ENCODE results near the gene FHDC1.
A peak's percentile ranks its signal among the peaks of the same experiment; 100 is the strongest.
"Not testable (repeated sequence)": the region's sequence is repeated elsewhere in the genome, so short reads cannot be mapped to it uniquely, and the experiment has no call there.

The FHDC1 gene

DNA sequence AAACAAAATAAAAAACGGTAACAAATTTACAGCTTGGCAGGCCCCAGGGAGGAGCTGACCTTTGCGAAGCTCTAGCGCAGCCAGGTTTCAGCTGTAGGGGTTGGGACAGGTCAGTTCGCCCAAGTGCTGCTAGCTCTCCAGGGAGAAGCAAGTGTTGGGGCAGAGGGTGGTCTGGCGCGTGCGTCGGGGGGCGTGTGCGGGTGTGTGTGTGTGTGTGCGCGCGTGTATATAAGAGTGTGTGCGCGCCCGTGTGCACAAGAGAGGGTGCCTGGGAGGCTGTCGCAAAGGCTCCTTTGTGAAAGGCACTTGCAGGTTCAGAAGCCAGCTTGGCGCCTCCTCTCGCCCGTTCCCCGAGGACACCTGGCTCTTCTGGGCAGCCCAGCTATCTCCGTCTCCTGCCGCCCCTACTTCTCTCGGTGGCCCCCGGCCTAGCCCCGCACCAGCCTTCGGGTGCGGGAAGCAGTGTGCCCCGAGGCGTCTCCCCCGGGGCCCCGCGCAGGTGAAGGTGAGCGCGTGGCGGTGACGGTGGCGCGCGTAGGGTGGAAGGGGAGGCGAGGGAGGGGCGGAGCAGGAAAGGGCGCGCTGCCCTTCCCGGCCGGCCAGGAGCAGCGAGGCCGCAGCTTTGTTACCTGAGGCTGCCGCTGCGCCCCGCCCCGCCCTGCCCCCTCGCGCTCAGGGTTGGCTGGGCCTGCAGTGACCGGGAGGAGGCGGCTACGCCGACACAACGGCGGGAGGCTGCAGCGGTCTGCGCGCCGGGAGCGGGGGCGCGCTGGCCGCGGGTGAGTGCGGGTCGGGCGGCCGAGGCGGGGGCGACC, at the start of gene FHDC1:
Gene FHDC1 (plus strand): TSS at position 693 of the 815 bp plus-strand sequence. CDS start 6,735 bp downstream, outside the sequence.
- peak within 1 kb of the TSS; percentile 48 for H3K4me3 ChIP-seq (ENCODE audit: low read depth, low read length)
- no peak for DNase-seq (ENCODE audit: low read depth, low spot score)
- TF ChIP-seq CTCF (IDR thresholded peaks at IDR 0.05; ENCODE audit: low read depth, low read length) = no peak
- in situ Hi-C loops (cut with HindIII; ENCODE audit: low sequenced_read_pairs) = no loop called here

DNA sequence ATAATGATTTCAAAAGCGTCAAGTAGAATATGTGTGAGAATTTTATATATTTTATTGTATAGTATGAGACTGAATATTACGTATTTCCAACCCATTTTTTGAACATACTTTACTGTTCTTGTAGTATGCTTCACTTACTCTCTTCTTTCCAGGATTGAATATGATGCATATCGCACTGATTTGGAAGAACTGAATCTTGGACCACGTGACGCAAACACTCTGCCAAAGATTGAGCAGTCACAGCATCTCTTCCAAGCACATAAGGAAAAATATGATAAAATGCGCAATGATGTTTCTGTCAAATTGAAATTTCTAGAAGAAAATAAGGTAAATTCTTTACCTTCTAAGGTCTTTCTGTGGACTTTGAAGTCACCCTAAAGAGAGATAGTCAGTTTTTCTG, 48.1 kb upstream of the FHDC1 start:
- TF ChIP-seq CTCF (IDR thresholded peaks at IDR 0.05; ENCODE audit: low read depth, low read length) = no peak
- in situ Hi-C loops (cut with HindIII; ENCODE audit: low sequenced_read_pairs) = no loop called here
- no peak for DNase-seq (ENCODE audit: low read depth, low spot score)
- no peak overlapping the region for H3K4me3 ChIP-seq (ENCODE audit: low read depth, low read length)

DNA sequence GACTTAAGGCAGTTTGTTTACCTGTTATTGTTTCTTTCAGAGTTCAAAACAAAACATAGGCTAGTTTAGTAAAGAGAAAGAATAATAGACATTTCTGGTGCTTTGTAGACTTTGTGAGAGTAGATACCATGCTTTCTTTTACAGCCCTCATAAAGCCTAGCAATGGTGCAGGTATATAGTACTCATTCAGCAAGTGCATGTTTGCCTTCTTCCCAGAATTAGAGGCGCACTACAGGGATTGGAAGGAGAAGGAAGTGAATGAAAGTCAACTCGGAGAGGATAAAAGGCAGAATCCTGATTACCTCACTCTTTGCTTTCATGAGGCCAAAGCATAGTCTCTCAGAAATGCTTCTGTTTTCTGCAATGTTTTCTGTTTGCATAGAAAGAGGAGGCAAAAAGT, 43.1 kb upstream of the FHDC1 start:
- no peak for DNase-seq (ENCODE audit: low read depth, low spot score)
- in situ Hi-C loops (cut with HindIII; ENCODE audit: low sequenced_read_pairs) = no loop called here
- TF ChIP-seq CTCF (IDR thresholded peaks at IDR 0.05; ENCODE audit: low read depth, low read length) = no peak
- H3K4me3 ChIP-seq (ENCODE audit: low read depth, low read length) = no peak overlapping the region

DNA sequence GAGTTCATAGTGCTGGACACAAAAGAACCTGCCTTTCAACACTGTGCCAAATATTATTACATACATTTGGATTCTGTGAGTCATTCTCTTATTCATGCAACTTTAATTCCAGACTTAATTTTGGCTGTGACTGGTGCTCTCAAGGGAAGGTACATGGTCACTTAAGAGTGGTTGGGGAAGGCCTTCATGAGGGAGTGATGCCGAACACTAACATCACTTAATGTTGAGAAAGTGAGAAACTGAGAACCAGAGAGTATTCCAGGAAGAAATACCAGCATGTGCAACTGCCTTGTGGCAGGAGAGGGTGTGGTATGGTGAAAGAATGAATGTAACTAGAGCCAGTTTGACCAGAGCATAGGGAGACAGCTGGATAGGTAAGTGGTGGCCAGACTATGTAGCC, 41.5 kb upstream of the FHDC1 start:
- no peak overlapping the region for H3K4me3 ChIP-seq (ENCODE audit: low read depth, low read length)
- peak; percentile 57 for DNase-seq (ENCODE audit: low read depth, low spot score)
- in situ Hi-C loops (cut with HindIII; ENCODE audit: low sequenced_read_pairs) = no loop called here
- TF ChIP-seq CTCF (IDR thresholded peaks at IDR 0.05; ENCODE audit: low read depth, low read length) = no peak

GRCh38 chr4:152896811-152897210, 39.3 kb upstream of the FHDC1 start:
- in situ Hi-C loops (cut with HindIII; ENCODE audit: low sequenced_read_pairs) = no loop called here
- no peak overlapping the region for H3K4me3 ChIP-seq (ENCODE audit: low read depth, low read length)
- DNase-seq (ENCODE audit: low read depth, low spot score) = peak; percentile 6
- TF ChIP-seq CTCF (IDR thresholded peaks at IDR 0.05; ENCODE audit: low read depth, low read length) = no peak

- in situ Hi-C loops (cut with HindIII; ENCODE audit: low sequenced_read_pairs) = not testable (repeated sequence)
These were observed 38.0 kb upstream of the FHDC1 start for GRCh38 chr4:152898133-152898532.

GRCh38 chr4:152898606-152899005, 37.5 kb upstream of the FHDC1 start:
- DNase-seq (ENCODE audit: low read depth, low spot score) = no peak
- no peak overlapping the region for H3K4me3 ChIP-seq (ENCODE audit: low read depth, low read length)
- in situ Hi-C loops (cut with HindIII; ENCODE audit: low sequenced_read_pairs) = no loop called here
- TF ChIP-seq CTCF (IDR thresholded peaks at IDR 0.05; ENCODE audit: low read depth, low read length) = no peak

More at GRCh38 chr4:152898133-152898532, 38.0 kb upstream of the FHDC1 start:
- not testable (repeated sequence) for H3K4me3 ChIP-seq (ENCODE audit: low read depth, low read length); DNase-seq (ENCODE audit: low read depth, low spot score)

All from astrocyte of the spinal cord (primary cell).